Neural crest cell (in vitro differentiated cells): ENCODE measurements around the gene GRIN2A. TPM values are rescaled to one million over a fixed set of nuclear protein-coding genes. Genes with fewer than 3 reads are reported as not detected.

Source experiments
- DNase-seq: peaks from one replicate; pipeline ENCODE4 v3.0.0; 2021; ENCODE audit warnings: low read depth, mixed read lengths, low spot score
- H3K27ac Mint-ChIP-seq: one replicate; pipeline ENCODE4 v1.8.0; 2021; ENCODE audit warnings: mild to moderate bottlenecking, mixed read lengths; ENCODE audit not compliant: unreplicated experiment
- H3K27me3 Mint-ChIP-seq: 2 replicates; pipeline ENCODE4 v1.8.0; 2021; ENCODE audit warnings: low read depth, mild to moderate bottlenecking, mixed read lengths
- H3K36me3 Mint-ChIP-seq: 2 replicates; pipeline ENCODE4 v1.8.0; 2021; ENCODE audit warnings: low read depth, mild to moderate bottlenecking, mixed read lengths
- H3K4me1 Mint-ChIP-seq: 2 replicates; pipeline ENCODE4 v1.8.0; 2021; ENCODE audit warnings: mixed read lengths
- H3K4me3 Mint-ChIP-seq: one replicate; pipeline ENCODE4 v1.8.0; 2021; ENCODE audit warnings: mild to moderate bottlenecking, mixed read lengths
- H3K9me3 Mint-ChIP-seq: 2 replicates; pipeline ENCODE4 v1.8.0; 2021; ENCODE audit warnings: mixed read lengths
- CTCF ChIP-seq: fragments of 200-600 bp; sonication (generic); conservative IDR thresholded peaks from 2 replicates; pipeline ENCODE4 v1.5.0; 2021; ENCODE audit warnings: antibody characterized with exemption, mild to moderate bottlenecking
- total RNA-seq: library from RNA; stranded (reverse); gene quantifications from 2 replicates; pipeline ENCODE4 v1.2.1, GENCODE V29; 2021

GRIN2A gene
- total RNA-seq, 1 donor from 2014 or later = 0.09 TPM

GRCh38 chr16:9946022-9946720, 236.1 kb downstream of the GRIN2A start:
- no peak for DNase-seq
- Mint-ChIP-seq H3K36me3 (no peaks in the 10 kb centered on the region), H3K27me3 (peaks cover 23% of the 10 kb centered on the region), H3K9me3 (peaks cover 5% of the 10 kb centered on the region), H3K4me1 (no peaks in the 10 kb centered on the region), H3K27ac (no peak overlapping the region), H3K4me3 (no peak overlapping the region)
- peak; percentile 15 for TF ChIP-seq CTCF

DNA sequence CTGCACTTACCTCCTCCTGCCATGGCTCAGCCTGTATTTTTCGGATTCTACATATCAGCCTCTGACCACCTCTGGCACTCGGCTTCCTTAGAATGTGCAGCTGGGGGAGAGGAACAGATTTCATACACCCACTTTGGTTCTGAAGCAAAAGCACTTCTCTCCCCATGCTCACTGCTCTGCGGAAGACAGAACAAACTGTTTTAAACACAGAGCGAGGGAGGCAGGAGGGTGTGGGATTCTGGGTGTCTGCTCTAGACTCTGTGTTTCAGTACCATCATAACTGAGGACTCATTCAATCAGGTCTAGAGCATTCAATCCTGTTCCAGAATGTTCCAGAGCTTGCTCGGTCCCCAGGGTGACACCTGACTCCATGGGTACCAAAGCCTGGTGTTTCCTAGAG, 239.1 kb downstream of the GRIN2A start:
- peaks cover 3% of the 10 kb centered on the region for H3K9me3 Mint-ChIP-seq
- no peak overlapping the region for H3K27ac Mint-ChIP-seq
- peaks cover 36% of the 10 kb centered on the region for H3K27me3 Mint-ChIP-seq
- no peak for DNase-seq
- no peaks in the 10 kb centered on the region for H3K4me1 Mint-ChIP-seq
- no peak for TF ChIP-seq CTCF
- H3K36me3 Mint-ChIP-seq = no peaks in the 10 kb centered on the region
- no peak overlapping the region for H3K4me3 Mint-ChIP-seq

DNA sequence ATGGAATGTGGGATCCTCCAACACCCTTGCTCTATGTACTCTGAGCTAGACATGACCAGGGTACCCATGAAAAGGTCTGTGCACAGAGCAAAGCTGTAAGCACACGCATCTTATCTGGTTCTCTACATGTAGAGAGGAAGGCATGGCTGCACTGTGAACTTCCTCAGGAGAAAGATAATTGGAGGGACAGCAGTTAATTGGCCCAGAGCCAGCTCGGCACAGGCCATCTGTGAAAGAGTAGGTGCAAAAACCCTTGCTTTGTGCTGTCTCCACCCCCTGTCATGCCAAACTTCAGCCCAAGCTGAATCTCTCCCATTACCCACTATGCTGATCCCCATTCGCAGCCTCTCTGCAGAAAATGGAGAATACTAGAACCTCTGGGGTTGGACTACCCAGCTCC, 241.0 kb downstream of the GRIN2A start:
- peaks cover 30% of the 10 kb centered on the region for H3K27me3 Mint-ChIP-seq
- no peak for TF ChIP-seq CTCF
- no peak overlapping the region for H3K4me3 Mint-ChIP-seq
- no peaks in the 10 kb centered on the region for H3K4me1 Mint-ChIP-seq
- H3K9me3 Mint-ChIP-seq = peaks cover 3% of the 10 kb centered on the region
- no peak for DNase-seq
- no peak overlapping the region for H3K27ac Mint-ChIP-seq
- no peaks in the 10 kb centered on the region for H3K36me3 Mint-ChIP-seq

DNA sequence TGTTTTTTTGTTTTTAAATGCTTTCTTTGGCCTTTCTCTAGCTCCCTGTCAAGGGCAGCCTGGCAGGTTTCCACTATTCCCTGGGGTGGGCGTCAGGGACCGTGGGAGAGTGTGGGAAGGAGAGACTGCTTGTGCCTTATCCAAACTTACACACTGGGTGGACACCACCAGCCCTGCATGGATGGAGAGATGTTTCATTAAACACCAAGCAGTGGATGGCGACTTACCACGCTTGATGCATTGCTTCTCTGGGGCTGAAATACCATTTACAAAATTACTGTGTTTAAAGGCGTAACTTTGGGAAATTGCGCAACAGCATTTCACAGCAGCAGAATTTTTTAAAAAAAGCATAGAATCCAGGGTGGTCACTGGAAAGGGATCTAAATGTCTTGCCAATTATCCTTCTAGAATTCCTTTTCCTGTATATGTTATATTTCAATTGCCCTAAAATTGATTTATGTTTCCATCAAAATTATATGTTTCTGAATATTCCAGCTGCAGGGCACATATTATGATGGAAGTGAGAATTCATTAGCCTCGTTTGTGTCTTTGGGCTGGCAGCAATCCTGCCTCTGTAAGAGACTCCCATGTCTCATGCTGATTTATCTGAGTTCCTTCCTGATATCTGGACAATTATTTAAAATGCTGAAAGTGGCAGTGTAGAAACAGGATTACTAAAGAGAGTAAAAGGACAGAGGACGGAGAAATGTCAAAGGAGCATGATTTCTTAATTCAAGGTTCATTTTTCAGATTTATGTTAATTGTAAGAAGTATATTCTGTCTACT, 247.3 kb downstream of the GRIN2A start:
- no peak for DNase-seq
- no peaks in the 10 kb centered on the region for H3K36me3 Mint-ChIP-seq
- no peak for TF ChIP-seq CTCF
- no peaks in the 10 kb centered on the region for H3K4me1 Mint-ChIP-seq
- no peak overlapping the region for H3K27ac Mint-ChIP-seq
- no peaks in the 10 kb centered on the region for H3K9me3 Mint-ChIP-seq
- no peak overlapping the region for H3K4me3 Mint-ChIP-seq
- peaks cover 21% of the 10 kb centered on the region for H3K27me3 Mint-ChIP-seq

- H3K27ac Mint-ChIP-seq = no peak overlapping the region
- no peaks in the 10 kb centered on the region for H3K36me3 Mint-ChIP-seq
- no peak for TF ChIP-seq CTCF
- H3K27me3 Mint-ChIP-seq = peaks cover 16% of the 10 kb centered on the region
- H3K4me3 Mint-ChIP-seq = no peak overlapping the region
- DNase-seq = no peak
- H3K9me3 Mint-ChIP-seq = no peaks in the 10 kb centered on the region
- no peaks in the 10 kb centered on the region for H3K4me1 Mint-ChIP-seq
Measured at GRCh38 chr16:9932919-9933653, 249.1 kb downstream of the GRIN2A start.
